Measurements from ENCODE around the gene STX3. TPM values are rescaled to one million over a fixed set of nuclear protein-coding genes. Genes with fewer than 3 reads are reported as not detected.
"Not testable (repeated sequence)": the region's sequence is repeated elsewhere in the genome, so short reads cannot be mapped to it uniquely, and the experiment has no call there.

STX3 gene
- total RNA-seq, 1 donor from 2014 or later: 3.8 TPM

- ATAC-seq: no peak
Measured at GRCh38 chr11:59829358-59829757, 74.2 kb downstream of the STX3 start.

GRCh38 chr11:59833602-59834001 is 78.4 kb downstream of the STX3 start:
- DNase-seq (ENCODE audit: low spot score): no peak
- no peak for ATAC-seq

More at GRCh38 chr11:59829358-59829757, 74.2 kb downstream of the STX3 start:
- DNase-seq (ENCODE audit: low spot score): no peak

GRCh38 chr11:59839615-59840014 is 84.4 kb downstream of the STX3 start:
- DNase-seq (ENCODE audit: low spot score) (no peak), ATAC-seq (no peak)

GRCh38 chr11:59841514-59841913 is 86.3 kb downstream of the STX3 start:
- ATAC-seq (no peak), DNase-seq (ENCODE audit: low spot score) (no peak)

- no peak for DNase-seq (ENCODE audit: low spot score)
- ATAC-seq: no peak
Measured at GRCh38 chr11:59842316-59842715, 87.1 kb downstream of the STX3 start.

- DNase-seq (ENCODE audit: low spot score) (no peak), ATAC-seq (no peak)
Measured at GRCh38 chr11:59845399-59845798, 90.2 kb downstream of the STX3 start, which contains the start of gene CBLIF. Gene CBLIF, minus strand, starts transcription at chr11:59845499. Its CDS starts 46 bp downstream, at chr11:59845453.

GRCh38 chr11:59846556-59846955 is 91.4 kb downstream of the STX3 start:
- no peak for ATAC-seq

GRCh38 chr11:59847626-59848025 is 92.5 kb downstream of the STX3 start:
- no peak for DNase-seq (ENCODE audit: low spot score)
- ATAC-seq: no peak

More at GRCh38 chr11:59846556-59846955, 91.4 kb downstream of the STX3 start:
- no peak for DNase-seq (ENCODE audit: low spot score)

- not testable (repeated sequence) for ATAC-seq
Measured at GRCh38 chr11:59848439-59848838, 93.3 kb downstream of the STX3 start.

GRCh38 chr11:59849129-59849528 is 94.0 kb downstream of the STX3 start:
- ATAC-seq: no peak
- DNase-seq (ENCODE audit: low spot score): no peak

More at GRCh38 chr11:59848439-59848838, 93.3 kb downstream of the STX3 start:
- DNase-seq (ENCODE audit: low spot score): not testable (repeated sequence)

- not testable (repeated sequence) for DNase-seq (ENCODE audit: low spot score)
Measured at GRCh38 chr11:59849551-59849950, 94.4 kb downstream of the STX3 start.

GRCh38 chr11:59851416-59851815 is 96.2 kb downstream of the STX3 start:
- DNase-seq (ENCODE audit: low spot score); ATAC-seq: not testable (repeated sequence)

More at GRCh38 chr11:59849551-59849950, 94.4 kb downstream of the STX3 start:
- ATAC-seq: not testable (repeated sequence)

GRCh38 chr11:59854871-59855270 is 99.7 kb downstream of the STX3 start:
- no peak for ATAC-seq
- no peak for DNase-seq (ENCODE audit: low spot score)

Other genes starting within 250 kb of the STX3 start
- not detected for gene OR4D9, start 243.8 kb upstream of the STX3 start, total RNA-seq
- 57.7 TPM for gene OSBP, start 139.6 kb upstream of the STX3 start, total RNA-seq
- 16.7 TPM for gene PATL1, start 86.3 kb upstream of the STX3 start, total RNA-seq
- gene OR10V1, start 41.5 kb upstream of the STX3 start, total RNA-seq: not detected
- gene MRPL16, start 55.4 kb downstream of the STX3 start, total RNA-seq: 34.3 TPM
- gene CBLIF, start 90.1 kb downstream of the STX3 start, total RNA-seq: not detected
- 0.45 TPM for gene TCN1, start 111.1 kb downstream of the STX3 start, total RNA-seq
- not detected for gene OOSP3, start 123.4 kb downstream of the STX3 start, total RNA-seq
- not detected for gene OOSP1, start 183.1 kb downstream of the STX3 start, total RNA-seq
- not detected for gene OOSP4A, start 208.7 kb downstream of the STX3 start, total RNA-seq